Muscle layer of duodenum (tissue), 2 donors: ENCODE results near the gene COMMD10.
A peak's percentile ranks its signal among the peaks of the same experiment; 100 is the strongest.

Source experiments
- H3K27ac ChIP-seq: one replicate; pipeline ENCODE4 v1.7.0; 2013; ENCODE audit warnings: mild to moderate bottlenecking, low read length
- H3K27me3 ChIP-seq: one replicate; pipeline ENCODE4 v1.7.0; 2013; ENCODE audit warnings: low read depth, mild to moderate bottlenecking, control low read depth, low read length
- H3K36me3 ChIP-seq, 2 donors: one replicate each; pipeline ENCODE4 v1.7.0; 2013; ENCODE audit warnings: low read length in 2 of 2, control low read depth in 1 of 2, mild to moderate bottlenecking in 1 of 2; ENCODE audit not compliant: insufficient read depth in 2 of 2, control insufficient read depth in 1 of 2
- H3K4me1 ChIP-seq, 2 donors: one replicate each; pipeline ENCODE4 v1.7.0; 2013; ENCODE audit warnings: low read length in 2 of 2, mild to moderate bottlenecking in 2 of 2, control low read depth in 1 of 2, moderate library complexity in 1 of 2; ENCODE audit not compliant: insufficient read depth in 2 of 2, control insufficient read depth in 1 of 2
- H3K4me3 ChIP-seq, 2 donors: one replicate each; pipeline ENCODE4 v1.7.0; 2013; ENCODE audit warnings: low read length in 2 of 2, low read depth in 1 of 2, mild to moderate bottlenecking in 1 of 2
- H3K9me3 ChIP-seq, 2 donors: one replicate each; pipeline ENCODE4 v1.7.0; 2013; ENCODE audit warnings: low read length in 2 of 2, control low read depth in 1 of 2, mild to moderate bottlenecking in 1 of 2; ENCODE audit not compliant: control insufficient read depth in 1 of 2
- donor health status: healthy.

COMMD10 gene

DNA sequence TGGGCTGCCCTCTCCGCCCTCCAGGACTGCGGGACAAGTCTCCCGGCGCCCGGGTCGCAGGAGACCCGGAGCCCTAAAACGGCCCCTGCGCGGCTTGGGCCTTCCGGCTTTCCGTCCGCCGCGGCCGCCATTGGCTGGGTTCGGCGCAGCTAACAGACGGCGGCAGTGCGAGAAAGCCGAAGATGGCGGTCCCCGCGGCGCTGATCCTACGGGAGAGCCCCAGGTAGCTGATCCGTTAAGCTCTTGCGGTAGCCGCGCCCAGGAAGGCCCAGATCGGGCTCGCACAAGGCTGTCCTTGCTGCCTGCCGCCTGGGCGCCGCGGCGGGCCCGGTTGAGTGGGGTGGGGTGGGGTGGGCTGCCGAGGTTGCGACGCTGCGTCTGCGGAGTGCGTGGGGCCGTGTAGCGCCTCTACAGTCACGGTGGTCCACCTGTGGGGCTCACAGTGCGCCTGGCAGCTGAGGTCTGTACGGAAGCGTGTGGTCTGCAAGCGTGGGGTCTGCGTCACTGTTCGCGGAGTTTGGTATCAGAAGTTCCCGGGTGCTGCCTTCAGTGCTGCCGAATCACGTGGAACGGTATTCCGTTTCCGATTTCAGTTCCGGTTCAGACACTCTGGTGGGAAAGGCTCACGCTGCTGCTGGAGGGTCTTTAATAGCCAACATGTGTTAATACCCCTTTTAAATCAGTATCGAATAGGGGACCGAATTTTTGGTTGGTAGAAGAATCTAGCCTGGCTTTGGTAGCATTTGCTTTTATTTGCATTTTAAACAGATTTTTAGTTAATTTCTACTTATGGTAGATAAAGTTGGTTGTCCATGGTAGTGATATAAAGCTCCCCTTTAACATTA, at the start of gene COMMD10:
TSS of gene COMMD10 (plus strand) at position 155 of the 845 bp plus-strand sequence.
- peak within 1 kb of the TSS; percentile 73 for H3K27ac ChIP-seq
- H3K4me3 ChIP-seq: peak within 1 kb of the TSS; percentile 74 to 98
- H3K9me3 ChIP-seq: no peaks in the 10 kb centered on the region
- peaks cover 6 to 7% of the 10 kb centered on the region in 2 donors for H3K36me3 ChIP-seq
- no peaks in the 10 kb centered on the region for H3K27me3 ChIP-seq
- peaks cover 5 to 20% of the 10 kb centered on the region in 2 donors for H3K4me1 ChIP-seq

DNA sequence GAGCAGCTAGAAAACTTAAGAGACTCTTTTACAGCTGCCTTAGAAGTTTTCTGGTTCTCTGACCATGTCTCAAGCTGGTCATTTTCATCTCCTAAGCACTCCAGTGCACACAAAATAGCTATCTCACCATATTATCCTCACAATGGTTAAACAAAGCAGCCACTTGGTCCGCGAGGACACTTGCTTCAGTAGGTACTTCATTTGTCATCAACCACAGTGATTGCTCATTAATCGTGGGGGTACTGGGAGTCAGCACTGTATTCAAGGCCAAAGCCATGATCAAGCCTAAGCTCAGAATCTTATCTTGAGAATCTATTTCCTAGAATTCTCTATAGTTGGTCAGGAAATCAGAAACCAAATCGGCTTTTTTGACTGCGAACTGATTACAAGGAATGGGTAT, 49.7 kb upstream of the COMMD10 start:
- H3K4me3 ChIP-seq: no peak overlapping the region
- H3K9me3 ChIP-seq: no peaks in the 10 kb centered on the region

DNA sequence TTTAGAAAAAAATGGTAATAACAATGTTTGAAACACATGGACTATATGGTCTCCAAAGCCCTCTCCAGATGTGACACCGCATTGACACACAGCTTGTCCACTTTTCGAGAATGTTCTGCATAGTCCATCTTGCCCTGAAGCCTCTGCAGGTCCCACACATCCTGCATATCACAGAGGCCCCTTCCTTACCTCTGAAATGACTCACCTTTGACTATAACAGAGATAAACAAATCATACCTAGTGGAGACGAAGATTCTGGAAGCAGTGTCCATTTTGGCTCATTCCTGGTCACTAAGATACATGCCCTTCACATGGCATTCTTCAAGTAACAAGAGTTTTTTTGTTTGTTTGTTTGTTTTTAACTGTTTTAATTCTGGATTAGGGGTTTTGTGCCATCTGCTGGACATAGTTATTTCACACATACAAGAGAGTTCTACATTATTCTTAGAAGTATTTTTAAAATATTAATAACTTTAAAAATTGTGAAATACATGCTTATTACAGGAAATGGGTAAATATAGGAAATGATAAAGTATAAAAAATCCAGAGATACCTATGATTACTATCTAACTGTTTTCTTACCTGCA, 47.5 kb upstream of the COMMD10 start:
- Histone ChIP-seq H3K27ac (no peak overlapping the region), H3K27me3 (no peaks in the 10 kb centered on the region), H3K9me3 (no peaks in the 10 kb centered on the region), H3K4me1 (no peaks in the 10 kb centered on the region), H3K36me3 (no peaks in the 10 kb centered on the region), H3K4me3 (no peak overlapping the region)

More for the DNA sequence above, 49.7 kb upstream of the COMMD10 start:
- H3K27ac ChIP-seq: no peak overlapping the region
- H3K36me3 ChIP-seq: no peaks in the 10 kb centered on the region
- no peaks in the 10 kb centered on the region for H3K4me1 ChIP-seq
- H3K27me3 ChIP-seq: no peaks in the 10 kb centered on the region

DNA sequence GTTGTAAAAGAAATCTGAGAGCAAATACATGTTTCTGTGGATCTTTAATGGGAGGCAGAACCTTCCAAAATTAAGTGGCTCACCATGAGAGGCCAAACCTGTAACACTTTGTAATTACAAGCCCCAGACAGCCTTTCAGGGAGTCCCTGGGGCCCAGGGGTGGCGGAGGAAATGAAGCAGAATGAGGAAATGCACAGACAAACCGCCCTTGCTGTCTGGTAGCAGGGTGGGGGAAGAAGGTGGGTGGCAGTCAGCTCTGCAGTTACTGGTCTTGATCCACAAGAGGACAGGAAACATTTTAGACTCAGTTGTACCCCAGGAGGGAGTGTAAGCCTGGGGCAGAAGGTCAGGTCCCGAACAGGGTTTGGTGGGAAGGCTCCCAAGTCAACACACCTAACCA, 46.0 kb upstream of the COMMD10 start:
- Histone ChIP-seq H3K27ac (no peak overlapping the region), H3K4me1 (no peaks in the 10 kb centered on the region), H3K4me3 (no peak overlapping the region), H3K36me3 (no peaks in the 10 kb centered on the region), H3K9me3 (no peaks in the 10 kb centered on the region), H3K27me3 (no peaks in the 10 kb centered on the region)

DNA sequence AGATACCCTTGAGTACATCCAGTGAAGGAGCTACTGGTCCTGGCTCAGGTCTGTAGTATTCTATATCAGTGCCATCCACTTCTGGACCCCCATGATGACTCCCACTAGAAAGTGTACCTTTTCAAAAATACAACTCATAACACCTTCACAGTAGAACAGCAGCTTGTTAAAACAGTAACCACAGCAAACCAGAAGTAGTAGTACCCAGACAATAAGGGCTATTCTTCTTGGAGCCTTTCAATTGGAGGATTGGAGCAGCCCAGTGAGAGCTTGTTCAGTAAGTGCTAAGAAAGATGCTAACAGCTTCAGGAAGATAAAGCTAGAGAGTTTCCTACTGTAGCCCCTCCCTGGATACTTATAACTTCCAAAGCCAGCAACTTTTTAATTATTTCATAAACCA, 42.5 kb upstream of the COMMD10 start:
- no peak overlapping the region for H3K27ac ChIP-seq
- H3K9me3 ChIP-seq: no peaks in the 10 kb centered on the region
- H3K4me1 ChIP-seq: no peaks in the 10 kb centered on the region
- no peaks in the 10 kb centered on the region for H3K27me3 ChIP-seq
- no peaks in the 10 kb centered on the region for H3K36me3 ChIP-seq
- no peak overlapping the region for H3K4me3 ChIP-seq

DNA sequence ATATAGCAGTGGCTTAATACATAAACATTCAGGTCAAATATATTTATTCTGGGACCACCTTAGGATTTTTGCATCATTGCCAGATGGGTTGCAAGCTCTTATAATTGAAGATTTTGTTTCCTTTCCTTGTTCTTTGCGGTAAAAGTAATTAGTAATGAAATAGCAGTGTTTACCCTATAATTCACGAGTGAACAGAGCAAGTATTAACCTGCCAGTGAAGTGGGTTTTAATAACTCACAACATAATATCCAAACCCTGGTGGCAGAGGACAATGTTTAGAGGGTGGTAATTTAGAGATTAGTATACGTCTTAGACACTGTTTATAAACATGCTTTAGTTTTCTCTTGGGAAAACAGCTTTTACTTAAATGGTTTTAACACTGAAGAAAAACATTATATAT, 40.8 kb upstream of the COMMD10 start:
- Histone ChIP-seq H3K36me3 (no peaks in the 10 kb centered on the region), H3K4me3 (no peak overlapping the region), H3K4me1 (no peaks in the 10 kb centered on the region), H3K27me3 (no peaks in the 10 kb centered on the region), H3K27ac (no peak overlapping the region), H3K9me3 (no peaks in the 10 kb centered on the region)

DNA sequence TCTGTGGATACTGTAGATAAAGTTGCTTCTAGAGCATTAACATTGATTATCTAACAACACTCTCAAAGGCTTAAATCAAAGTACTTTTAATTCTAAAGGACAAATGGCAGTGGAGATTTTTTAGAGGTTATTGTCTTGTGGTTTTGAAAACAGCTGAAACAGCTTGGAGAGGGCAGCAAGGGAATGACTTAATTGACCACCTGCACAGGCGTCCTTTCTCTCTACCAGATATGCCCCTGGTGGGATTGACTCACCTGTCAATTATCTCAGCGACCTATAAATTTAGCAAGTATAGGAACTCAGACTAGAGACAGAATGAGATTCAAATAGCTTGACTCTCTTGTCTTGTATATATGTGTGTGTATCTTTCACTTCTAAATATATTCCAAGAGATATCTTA, 39.0 kb upstream of the COMMD10 start:
- H3K4me1 ChIP-seq: no peaks in the 10 kb centered on the region
- H3K36me3 ChIP-seq: no peaks in the 10 kb centered on the region
- no peaks in the 10 kb centered on the region for H3K9me3 ChIP-seq
- no peaks in the 10 kb centered on the region for H3K27me3 ChIP-seq
- no peak overlapping the region for H3K27ac ChIP-seq
- H3K4me3 ChIP-seq: no peak overlapping the region

DNA sequence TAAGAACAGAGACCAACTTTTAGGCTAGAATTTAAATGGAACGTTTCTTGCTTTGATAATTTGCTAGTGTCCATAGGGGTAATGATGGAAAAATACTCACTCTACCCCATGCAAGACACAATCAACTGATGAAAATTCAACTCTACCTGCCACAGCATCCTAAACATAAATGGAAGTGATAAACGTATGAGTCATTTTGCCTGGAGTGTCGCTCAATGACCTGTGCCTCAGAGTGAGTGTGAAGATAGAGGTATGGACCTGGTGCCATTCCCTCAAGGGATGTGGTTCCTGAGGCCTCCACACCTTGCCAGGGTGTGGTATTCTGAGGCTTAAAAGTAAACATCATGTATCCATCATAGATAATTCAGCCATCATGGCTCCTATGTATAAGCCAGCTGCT, 38.6 kb upstream of the COMMD10 start:
- Histone ChIP-seq H3K9me3 (no peaks in the 10 kb centered on the region), H3K27ac (no peak overlapping the region), H3K4me3 (no peak overlapping the region), H3K4me1 (no peaks in the 10 kb centered on the region), H3K36me3 (no peaks in the 10 kb centered on the region), H3K27me3 (no peaks in the 10 kb centered on the region)

DNA sequence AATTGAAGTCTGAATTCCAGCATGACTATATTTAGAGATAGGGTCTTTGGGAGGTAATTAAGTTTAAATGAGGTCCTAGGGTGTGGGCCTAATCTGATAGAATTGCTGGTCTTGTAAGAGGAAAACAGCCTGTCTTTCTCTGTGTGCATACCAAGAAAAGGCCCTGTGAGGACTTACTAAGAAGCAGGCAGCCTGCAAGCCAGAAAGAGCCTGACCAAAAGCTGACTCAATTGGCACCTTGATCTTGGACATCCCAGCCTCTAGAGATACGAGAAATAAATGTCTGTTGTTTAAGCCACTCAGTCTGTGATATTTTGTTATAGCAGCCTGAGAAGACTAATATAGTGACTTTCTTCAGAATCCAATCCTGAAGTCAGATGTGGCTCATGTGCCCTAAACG, 38.0 kb upstream of the COMMD10 start:
- Histone ChIP-seq H3K4me3 (no peak overlapping the region), H3K4me1 (no peaks in the 10 kb centered on the region), H3K27ac (no peak overlapping the region), H3K9me3 (no peaks in the 10 kb centered on the region), H3K27me3 (no peaks in the 10 kb centered on the region), H3K36me3 (no peaks in the 10 kb centered on the region)

DNA sequence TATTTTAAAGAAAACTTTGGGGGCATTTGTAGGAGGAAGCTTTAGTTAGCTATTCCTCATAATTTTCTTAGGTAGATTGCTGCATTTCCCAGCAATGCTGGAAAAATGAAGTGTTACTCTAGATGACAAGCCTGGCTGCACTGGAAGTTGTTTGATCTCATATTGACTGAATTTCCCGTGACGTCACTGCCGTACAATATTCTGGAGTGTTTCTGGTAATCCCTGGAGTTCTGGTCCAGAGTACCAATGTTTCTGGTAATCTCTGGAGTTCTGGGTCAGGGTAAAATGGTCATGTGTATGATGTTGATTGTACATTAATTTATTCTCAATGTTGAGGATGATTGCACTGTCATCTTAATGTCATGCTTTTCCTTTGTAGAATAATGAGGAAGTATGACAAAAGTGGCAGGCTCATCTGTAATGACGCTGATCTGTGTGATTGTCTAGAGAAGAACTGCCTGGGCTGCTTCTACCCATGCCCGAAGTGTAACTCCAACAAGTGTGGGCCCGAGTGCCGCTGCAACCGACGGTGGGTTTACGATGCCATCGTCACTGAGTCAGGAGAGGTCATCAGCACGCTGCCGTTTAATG, 26.4 kb upstream of the COMMD10 start:
- no peaks in the 10 kb centered on the region for H3K27me3 ChIP-seq
- no peaks in the 10 kb centered on the region for H3K9me3 ChIP-seq

DNA sequence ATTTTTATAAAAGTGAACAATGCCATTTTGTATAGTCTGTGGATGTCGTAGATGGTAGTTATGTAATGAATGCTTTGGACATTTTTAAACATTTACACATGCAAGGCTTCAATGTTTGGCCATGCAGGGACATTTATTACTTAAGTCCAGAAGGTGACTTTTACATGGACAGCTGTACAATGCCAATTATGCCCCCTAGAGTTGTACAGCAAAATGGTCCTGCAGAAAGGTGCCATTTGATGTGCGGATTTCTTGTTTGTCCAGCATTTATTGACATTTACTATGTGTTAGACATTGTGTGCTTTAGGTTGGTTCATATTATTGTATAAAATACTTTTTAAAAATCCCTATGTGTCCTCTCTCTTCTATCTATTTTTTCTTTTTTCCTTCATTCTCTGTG, 22.5 kb upstream of the COMMD10 start:
- Histone ChIP-seq H3K4me3 (no peak overlapping the region), H3K27me3 (no peaks in the 10 kb centered on the region), H3K27ac (no peak overlapping the region), H3K9me3 (no peaks in the 10 kb centered on the region), H3K36me3 (no peaks in the 10 kb centered on the region), H3K4me1 (no peaks in the 10 kb centered on the region)

More for the DNA sequence above, 26.4 kb upstream of the COMMD10 start:
- H3K27ac ChIP-seq: no peak overlapping the region
- no peak overlapping the region for H3K4me3 ChIP-seq
- no peaks in the 10 kb centered on the region for H3K4me1 ChIP-seq
- no peaks in the 10 kb centered on the region for H3K36me3 ChIP-seq
